Muscle of leg (tissue), 11 donors: ENCODE data around the gene METTL16. TPM values are rescaled to one million over a fixed set of nuclear protein-coding genes. Genes with fewer than 3 reads are reported as not detected.

Experiments
- DNase-seq: peaks from one replicate; pipeline ENCODE4 v3.0.0; 2013
- H3K27ac ChIP-seq: one replicate; pipeline ENCODE4 v1.5.1; 2013; ENCODE audit warnings: mild to moderate bottlenecking, low read length, control low read depth
- H3K27me3 ChIP-seq: one replicate; pipeline ENCODE4 v1.6.1; 2013; ENCODE audit warnings: low read length; ENCODE audit not compliant: control insufficient read depth, insufficient read depth
- H3K36me3 ChIP-seq: one replicate; pipeline ENCODE4 v1.6.1; 2013; ENCODE audit warnings: low read length; ENCODE audit not compliant: control insufficient read depth, insufficient read depth
- H3K4me1 ChIP-seq: one replicate; pipeline ENCODE4 v1.6.1; 2013; ENCODE audit warnings: low read length; ENCODE audit not compliant: control insufficient read depth, insufficient read depth
- H3K4me3 ChIP-seq: one replicate; pipeline ENCODE4 v1.5.1; 2013; ENCODE audit warnings: low read length, control low read depth
- H3K9me3 ChIP-seq: replicated peaks from 2 replicates; pipeline ENCODE4 v1.6.1; 2013; ENCODE audit warnings: low read depth, low read length; ENCODE audit not compliant: control insufficient read depth
- WGBS: methylation state at CpG from one replicate; pipeline ENCODE4 v1.1.5; 2013; ENCODE audit warnings: missing lambda C conversion rate; ENCODE audit not compliant: insufficient coverage; 5-methylcytosine and 5-hydroxymethylcytosine counted together
- polyA plus RNA-seq, 8 donors: library from polyadenylated mRNA; unstranded; fragments of 120-200 nt; gene quantifications; one replicate each; pipeline versions ENCODE4 v1.2.1 to v1.2.3, GENCODE V29; 2013; ENCODE audit warnings: inconsistent platforms in 1 of 8, low replicate concordance in 1 of 8; ENCODE audit not compliant: insufficient read length in 8 of 8, insufficient read depth in 1 of 8
- total RNA-seq: library from RNA; stranded (reverse); fragments of 120-200 nt; gene quantifications from one replicate; pipeline ENCODE4 v1.2.4, GENCODE V29; 2013

METTL16 gene
- total and polyA plus RNA-seq, 9 donors: 15.5 to 24.1 (median 20.5) TPM

DNA sequence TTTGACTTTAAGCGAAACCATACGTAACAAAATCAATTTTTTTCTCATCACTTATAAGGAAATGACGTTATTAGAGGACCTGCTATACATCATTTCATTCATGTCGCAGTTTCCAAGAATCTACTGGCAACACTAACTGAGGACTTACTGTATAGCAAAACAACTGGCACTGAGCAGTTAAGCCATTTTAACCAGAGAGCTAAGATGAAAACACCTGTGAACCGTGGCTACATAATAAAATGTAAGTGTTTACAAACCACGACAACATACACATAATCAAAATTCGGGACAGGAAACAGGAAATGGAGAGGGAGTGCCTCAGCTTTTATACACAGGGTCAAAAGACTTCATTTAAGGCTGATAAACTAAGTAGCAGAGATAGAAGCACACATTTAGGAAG lies 29.5 kb downstream of the METTL16 start:
- Histone ChIP-seq H3K27ac (no peak overlapping the region), H3K9me3 (no peaks in the 10 kb centered on the region), H3K4me3 (no peak overlapping the region), H3K36me3 (peaks cover 4% of the 10 kb centered on the region), H3K27me3 (no peaks in the 10 kb centered on the region), H3K4me1 (no peaks in the 10 kb centered on the region)
- peak; percentile 20 for DNase-seq
- no CpG with 5 or more reads among the region's 7 CpGs for WGBS

- Histone ChIP-seq H3K36me3 (peaks cover 9% of the 10 kb centered on the region), H3K27ac (no peak overlapping the region), H3K4me3 (no peak overlapping the region), H3K9me3 (no peaks in the 10 kb centered on the region), H3K4me1 (no peaks in the 10 kb centered on the region), H3K27me3 (no peaks in the 10 kb centered on the region)
- WGBS: no CpG with 5 or more reads among the region's 2 CpGs
- no peak for DNase-seq
Measured at GRCh38 chr17:2481760-2482159, 29.9 kb downstream of the METTL16 start.

DNA sequence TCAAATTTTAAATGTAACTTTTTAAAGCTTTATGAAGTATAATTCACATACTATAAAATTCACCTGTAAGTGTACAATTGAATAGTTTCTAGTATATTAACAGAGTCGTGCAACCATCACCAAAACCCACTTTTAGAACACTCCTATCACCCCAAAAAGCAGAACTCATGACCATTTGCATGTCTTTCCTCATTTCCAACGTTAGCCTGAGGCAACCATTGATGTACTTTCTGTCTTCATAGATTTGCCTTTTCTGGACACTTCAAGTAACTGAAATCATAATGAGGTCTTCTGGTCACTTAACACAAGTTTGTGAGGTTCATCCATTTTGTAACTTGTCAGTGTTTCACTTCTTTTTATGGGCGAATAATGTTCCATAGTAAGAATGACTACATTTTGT lies 33.2 kb downstream of the METTL16 start:
- Histone ChIP-seq H3K4me3 (no peak overlapping the region), H3K36me3 (peaks cover 29% of the 10 kb centered on the region)
- 83% methylated on average over 1 of the region's 3 CpGs for WGBS

GRCh38 chr17:2475056-2475455 lies 36.6 kb downstream of the METTL16 start:
- Histone ChIP-seq H3K27me3 (no peaks in the 10 kb centered on the region), H3K27ac (no peak overlapping the region), H3K4me3 (no peak overlapping the region), H3K36me3 (peaks cover 50% of the 10 kb centered on the region), H3K4me1 (no peaks in the 10 kb centered on the region), H3K9me3 (no peaks in the 10 kb centered on the region)
- no peak for DNase-seq
- 95% methylated on average over 14 of the region's 14 CpGs for WGBS

More for the DNA sequence above, 33.2 kb downstream of the METTL16 start:
- H3K27ac ChIP-seq: no peak overlapping the region
- DNase-seq: no peak
- H3K9me3 ChIP-seq: no peaks in the 10 kb centered on the region
- no peaks in the 10 kb centered on the region for H3K27me3 ChIP-seq
- H3K4me1 ChIP-seq: no peaks in the 10 kb centered on the region

- Histone ChIP-seq H3K27me3 (no peaks in the 10 kb centered on the region), H3K4me1 (no peaks in the 10 kb centered on the region), H3K4me3 (no peak overlapping the region), H3K27ac (no peak overlapping the region), H3K9me3 (no peaks in the 10 kb centered on the region), H3K36me3 (peaks cover 54% of the 10 kb centered on the region)
- no peak for DNase-seq
- WGBS: 100% methylated on average over 3 of the region's 9 CpGs
Measured at GRCh38 chr17:2474371-2474770, 37.3 kb downstream of the METTL16 start.

GRCh38 chr17:2468270-2468669 lies 43.4 kb downstream of the METTL16 start:
- Histone ChIP-seq H3K4me3 (no peak overlapping the region), H3K4me1 (no peaks in the 10 kb centered on the region), H3K27ac (no peak overlapping the region), H3K27me3 (no peaks in the 10 kb centered on the region), H3K36me3 (peaks cover 58% of the 10 kb centered on the region), H3K9me3 (no peaks in the 10 kb centered on the region)
- DNase-seq: no peak
- 100% methylated on average over 1 of the region's 4 CpGs for WGBS

- DNase-seq: no peak
- 92% methylated on average over 4 of the region's 12 CpGs for WGBS
- peaks cover 56% of the 10 kb centered on the region for H3K36me3 ChIP-seq
Measured at GRCh38 chr17:2466931-2467330, 44.8 kb downstream of the METTL16 start.

DNA sequence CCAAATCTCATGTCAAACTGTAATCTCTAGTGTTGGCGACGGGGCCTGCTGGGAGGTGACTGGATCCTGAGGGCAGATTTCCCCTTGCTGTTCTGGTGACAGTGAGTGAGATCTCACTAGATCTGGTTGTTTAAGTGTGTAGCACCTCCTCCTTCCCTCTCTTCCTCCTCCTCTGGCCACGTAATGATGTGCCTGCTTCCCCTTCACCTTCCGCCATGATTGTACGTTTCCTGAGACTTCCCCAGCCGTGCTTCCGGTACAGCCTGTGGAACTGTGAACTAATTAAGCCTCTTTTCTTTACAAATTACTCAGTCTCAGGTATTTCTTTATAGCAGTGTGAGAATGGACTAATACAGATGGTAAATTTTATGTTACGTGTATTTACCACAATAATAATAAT lies 49.2 kb downstream of the METTL16 start:
- no peaks in the 10 kb centered on the region for H3K27me3 ChIP-seq
- no peak overlapping the region for H3K4me3 ChIP-seq
- 60% methylated on average over 1 of the region's 8 CpGs for WGBS
- H3K4me1 ChIP-seq: no peaks in the 10 kb centered on the region
- no peak for DNase-seq
- H3K27ac ChIP-seq: no peak overlapping the region
- H3K36me3 ChIP-seq: peaks cover 40% of the 10 kb centered on the region
- no peaks in the 10 kb centered on the region for H3K9me3 ChIP-seq

More at GRCh38 chr17:2466931-2467330, 44.8 kb downstream of the METTL16 start:
- Histone ChIP-seq H3K27ac (no peak overlapping the region), H3K27me3 (no peaks in the 10 kb centered on the region), H3K9me3 (no peaks in the 10 kb centered on the region), H3K4me3 (no peak overlapping the region), H3K4me1 (no peaks in the 10 kb centered on the region)

- whole genome bisulfite sequencing: no CpG with 5 or more reads among the region's 3 CpGs
- no peaks in the 10 kb centered on the region for H3K27me3 ChIP-seq
- no peak overlapping the region for H3K27ac ChIP-seq
- no peak for DNase-seq
- H3K36me3 ChIP-seq: peaks cover 45% of the 10 kb centered on the region
- no peaks in the 10 kb centered on the region for H3K9me3 ChIP-seq
- no peaks in the 10 kb centered on the region for H3K4me1 ChIP-seq
- no peak overlapping the region for H3K4me3 ChIP-seq
Measured at GRCh38 chr17:2459917-2460271, 51.8 kb downstream of the METTL16 start.

DNA sequence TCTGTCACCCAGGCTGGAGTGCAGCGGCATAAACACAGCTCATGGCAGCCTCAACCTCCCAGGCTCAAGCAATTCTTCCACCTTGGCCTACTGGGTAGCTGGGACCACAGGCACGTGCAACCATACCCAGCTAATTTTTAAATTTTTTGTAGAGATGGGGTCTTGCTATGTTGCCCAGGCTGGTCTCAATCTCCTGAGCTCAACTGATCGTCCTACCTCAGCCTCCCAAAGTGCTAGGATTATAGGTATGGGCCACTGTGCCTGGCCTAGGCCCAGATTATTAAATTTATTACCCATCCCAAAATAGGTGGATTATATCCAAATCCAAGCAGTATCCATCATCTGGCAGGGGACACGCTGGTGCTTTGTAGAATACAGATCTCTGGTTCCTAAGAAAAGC lies 53.8 kb downstream of the METTL16 start:
- H3K4me1 ChIP-seq: no peaks in the 10 kb centered on the region
- H3K27ac ChIP-seq: no peak overlapping the region
- no peaks in the 10 kb centered on the region for H3K27me3 ChIP-seq
- H3K9me3 ChIP-seq: no peaks in the 10 kb centered on the region
- 100% methylated on average over 1 of the region's 4 CpGs for WGBS
- no peak overlapping the region for H3K4me3 ChIP-seq
- DNase-seq: no peak
- H3K36me3 ChIP-seq: peaks cover 37% of the 10 kb centered on the region

DNA sequence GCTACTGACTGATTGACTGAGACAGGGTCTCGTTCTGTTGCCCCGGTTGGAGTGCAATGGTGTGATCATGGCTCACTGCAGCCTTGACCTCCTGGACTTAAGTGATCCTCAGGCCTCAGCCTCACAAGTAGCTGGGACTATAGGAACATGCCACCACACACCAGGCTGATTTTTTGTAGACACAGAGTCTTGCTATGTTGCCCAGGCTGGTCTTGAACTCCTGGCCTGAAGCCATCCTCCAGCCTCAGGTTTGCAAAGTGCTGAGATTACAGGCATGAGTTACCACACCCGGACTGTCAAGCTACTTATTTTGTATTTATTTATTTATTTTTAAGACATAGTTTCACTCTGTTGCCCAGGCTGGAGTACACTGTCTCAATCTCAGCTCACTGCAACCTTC lies 55.2 kb downstream of the METTL16 start:
- Histone ChIP-seq H3K4me3 (no peak overlapping the region), H3K9me3 (no peaks in the 10 kb centered on the region), H3K27me3 (no peaks in the 10 kb centered on the region), H3K27ac (no peak overlapping the region), H3K4me1 (no peaks in the 10 kb centered on the region), H3K36me3 (peaks cover 32% of the 10 kb centered on the region)
- 100% methylated on average over 1 of the region's 3 CpGs for WGBS
- no peak for DNase-seq
